GM12878 (cell line): ENCODE results near the gene BTK. TPM values are rescaled to one million over a fixed set of nuclear protein-coding genes. Genes with fewer than 3 reads are reported as not detected.

Source experiments
- ATAC-seq: fragments of 200-7000 bp; cut with Tn5 transposase; 3 replicates; pipeline ENCODE4 v1.9.1; 2020; ENCODE audit warnings: mild to moderate bottlenecking, moderate library complexity
- BruUV-seq: library from RNA; stranded (reverse); fragments of 400-500 nt; replicated peaks from 2 replicates; lab custom pipeline; 2021; lab: Mats Ljungman, UMichigan
- CTCF ChIA-PET: fragments of 300-600 bp; sonication (Branson Sonifier 250); formaldehyde crosslinking; extraction: SDS; loops from one replicate; lab custom pipeline; 2021; ENCODE audit warnings: inconsistent platforms; lab: Yijun Ruan, JAX
- POLR2A ChIA-PET: fragments of 350-600 bp; formaldehyde crosslinking; extraction: SDS; loops from one replicate; lab custom pipeline; 2021; ENCODE audit warnings: inconsistent platforms; lab: Charles Lee
- RAD21 ChIA-PET: fragments of 300-600 bp; sonication (Branson Sonifier 250); formaldehyde crosslinking; loops from one replicate; lab custom pipeline; 2023; ENCODE audit warnings: antibody characterized with exemption; ENCODE audit not compliant: unreplicated experiment; lab: Charles Lee
- SMC1A ChIA-PET: fragments of 300-600 bp; sonication (Branson Sonifier 250); formaldehyde crosslinking; loops from one replicate; lab custom pipeline; 2023; ENCODE audit not compliant: unreplicated experiment, uncharacterized antibody; lab: Charles Lee
- DNase-seq: peaks from one replicate; pipeline ENCODE4 v3.0.0-alpha.2; 2011; ENCODE audit warnings: low read depth, low spot score
- FAIRE-seq: peaks from 3 replicates; lab custom pipeline; 2011; peaks lifted over from hg19 to GRCh38; lab: Jason Lieb, UNC
- H2AFZ ChIP-seq: 2 replicates; pipeline ENCODE4 v1.6.0; 2011; ENCODE audit warnings: low read depth, low read length, control low read depth; ENCODE audit not compliant: control insufficient read depth
- H3K27ac ChIP-seq: 2 replicates; pipeline ENCODE4 v1.5.1; 2011; ENCODE audit warnings: control low read depth; ENCODE audit not compliant: control insufficient read depth, insufficient read depth
- H3K27me3 ChIP-seq, 2 experiments: replicated peaks in 1 of 2; 2 replicates each; pipeline versions ENCODE4 v1.6.0 to v1.6.1; 2011; ENCODE audit warnings: low read length in 1 of 2; ENCODE audit not compliant: control insufficient read depth in 2 of 2, insufficient read depth in 2 of 2
- H3K36me3 ChIP-seq, 2 experiments: 2 replicates each; pipeline ENCODE4 v1.5.1; 2011; ENCODE audit warnings: low read length in 1 of 2; ENCODE audit not compliant: control insufficient read depth in 2 of 2, insufficient read depth in 2 of 2
- H3K4me1 ChIP-seq: 2 replicates; pipeline ENCODE4 v1.6.1; 2011; ENCODE audit warnings: mild to moderate bottlenecking, low read length, moderate library complexity, mixed read lengths; ENCODE audit not compliant: control insufficient read depth, insufficient read depth
- H3K4me2 ChIP-seq: 2 replicates; pipeline ENCODE4 v1.6.0; 2011; ENCODE audit warnings: control low read depth; ENCODE audit not compliant: control insufficient read depth, insufficient read depth
- H3K4me3 ChIP-seq: fragments of 200-600 bp; sonication (generic); 2 replicates; pipeline ENCODE4 v1.5.1; 2016
- H3K79me2 ChIP-seq: 2 replicates; pipeline ENCODE4 v1.6.0; 2011; ENCODE audit warnings: low read length; ENCODE audit not compliant: control insufficient read depth, insufficient read depth
- H3K9ac ChIP-seq: 2 replicates; pipeline ENCODE4 v1.8.0; 2011; ENCODE audit warnings: low read length, control low read depth, mixed read lengths; ENCODE audit not compliant: control insufficient read depth, insufficient read depth
- H3K9me3 ChIP-seq: replicated peaks from 3 replicates; pipeline ENCODE4 v1.5.1; 2011; ENCODE audit warnings: mild to moderate bottlenecking, low read length; ENCODE audit not compliant: control insufficient read depth, insufficient read depth
- H4K20me1 ChIP-seq: 2 replicates; pipeline ENCODE4 v1.6.0; 2011; ENCODE audit not compliant: control insufficient read depth, insufficient read depth
- EP300 ChIP-seq, 2 experiments: fragments of 150-350 bp in 1 of 2; IDR thresholded peaks; 2 replicates each; pipeline ENCODE4 v1.6.1; 2011 to 2012; ENCODE audit warnings: low read depth in 2 of 2, low read length in 2 of 2, borderline replicate concordance in 1 of 2, improper control_type of control experiment in 1 of 2, inconsistent platforms in 1 of 2; ENCODE audit not compliant: control insufficient read depth in 1 of 2
- GABPA ChIP-seq: IDR thresholded peaks from 2 replicates; pipeline ENCODE4 v1.6.1; 2014; ENCODE audit warnings: antibody characterized with exemption, low read depth, mild to moderate bottlenecking, inconsistent platforms
- HCFC1 ChIP-seq: fragments of 150-350 bp; IDR thresholded peaks from 2 replicates; pipeline ENCODE4 v1.6.1; 2014; ENCODE audit warnings: low read length
- IKZF1 ChIP-seq: fragments of 450-650 bp; conservative IDR thresholded peaks from 2 replicates; pipeline ENCODE4 v1.6.1; 2017; ENCODE audit warnings: antibody characterized with exemption, mild to moderate bottlenecking
- NFYA ChIP-seq: IDR thresholded peaks from 2 replicates; pipeline ENCODE4 v1.6.1; 2011; ENCODE audit warnings: low read depth, mild to moderate bottlenecking, low read length, improper control_type of control experiment, borderline replicate concordance
- NR2C2 ChIP-seq: IDR thresholded peaks from 2 replicates; pipeline ENCODE4 v1.6.1; 2011; ENCODE audit warnings: borderline replicate concordance, low read depth; ENCODE audit not compliant: control insufficient read depth, insufficient read length
- PAX5 ChIP-seq: IDR thresholded peaks from 2 replicates; pipeline ENCODE4 v1.6.1; 2011; ENCODE audit warnings: low read depth, low read length, borderline replicate concordance
- PAX8 ChIP-seq: fragments of 450-650 bp; IDR thresholded peaks from 2 replicates; pipeline ENCODE4 v1.6.1; 2017; ENCODE audit warnings: mild to moderate bottlenecking, moderate library complexity
- RAD21 ChIP-seq: IDR thresholded peaks from 2 replicates; pipeline ENCODE4 v1.6.1; 2011; ENCODE audit warnings: mild to moderate bottlenecking, low read depth, low read length, moderate library complexity; ENCODE audit not compliant: insufficient read depth
- RBBP5 ChIP-seq: fragments of 200-600 bp; sonication (generic); conservative IDR thresholded peaks from 2 replicates; pipeline ENCODE4 v1.6.1; 2016
- SIX5 ChIP-seq: IDR thresholded peaks from 2 replicates; pipeline ENCODE4 v1.6.1; 2011; ENCODE audit warnings: mild to moderate bottlenecking, low read depth, low read length, moderate library complexity; ENCODE audit not compliant: severe bottlenecking
- SP1 ChIP-seq: IDR thresholded peaks from one replicate; pipeline ENCODE4 v1.6.1; 2011; ENCODE audit warnings: low read depth, low read length
- ZNF384 ChIP-seq: IDR thresholded peaks from 2 replicates; pipeline ENCODE4 v1.6.1; 2012; ENCODE audit warnings: low read depth, mild to moderate bottlenecking, low read length, improper control_type of control experiment, borderline replicate concordance
- ZNF622 ChIP-seq: fragments of 450-650 bp; IDR thresholded peaks from 2 replicates; pipeline ENCODE4 v1.6.1; 2017; ENCODE audit warnings: mild to moderate bottlenecking, inconsistent platforms
- ZNF687 ChIP-seq: fragments of 450-650 bp; IDR thresholded peaks from 2 replicates; pipeline ENCODE4 v1.6.1; 2017; ENCODE audit warnings: mild to moderate bottlenecking, moderate library complexity
- WGBS: methylation state at CpG from one replicate; pipeline ENCODE4 v1.1.6; 2016; ENCODE audit warnings: low lambda C conversion rate; ENCODE audit not compliant: insufficient replicate concordance, insufficient coverage; ENCODE audit errors: missing lambda C conversion rate; 5-methylcytosine and 5-hydroxymethylcytosine counted together
- in situ Hi-C: fragments of 300-500 bp; cut with MboI; formaldehyde crosslinking; loops from 9 replicates; pipeline ENCODE4 v1.14.3; 2018; ENCODE audit warnings: mixed read lengths
- intact Hi-C: fragments of 100-400 bp; cut with micrococcal nuclease; formaldehyde crosslinking; loops from one replicate; pipeline ENCODE4 v1.14.2; 2022; ENCODE audit not compliant: unreplicated experiment
- polyA plus RNA-seq, 11 experiments: library from polyadenylated mRNA; depleted of rRNA in 4 of 11; unstranded in 6 of 11; stranded (reverse) in 5 of 11; fragments of >200 nt; fragmentation: Nextera tagmentation in 4 of 11; fragmentation: Illumina TruSeq in 1 of 11; extraction: Ambion mirVana in 4 of 11; extraction: Trizol in 1 of 11; gene quantifications; 1 replicate in 1 of 11; 2 replicates in 10 of 11; pipeline versions ENCODE4 v1.2.1 to v1.2.3, GENCODE V29; 2011 to 2016; ENCODE audit warnings: inconsistent platforms in 2 of 11, missing spikeins in 2 of 11, low read depth in 1 of 11
- total RNA-seq, 4 experiments: library from RNA; depleted of rRNA in 3 of 4; stranded (reverse); fragments of >200 nt in 3 of 4; fragmentation: Illumina TruSeq in 1 of 4; extraction: Trizol in 1 of 4; gene quantifications; 2 replicates each; pipeline versions ENCODE4 v1.2.1 to v1.2.3, GENCODE V29; 2013 to 2021

BTK gene
- total and polyA plus RNA-seq, 10 of the 15 experiments (the other 5 are each of a cell fraction or from before 2014, with no cell fraction given): 24.0 to 154 (median 88.9) TPM

- FAIRE-seq: no peak
- Histone ChIP-seq H3K9ac (peak overlapping the region; percentile 37; the same call in 1 of the 2 replicates), H3K36me3 (peaks cover 0 to 4% of the 10 kb centered on the region in 2 experiments; a peak in 1 of 4 replicates), H3K4me1 (peaks cover 22% of the 10 kb centered on the region), H3K79me2 (peaks cover 19% of the 10 kb centered on the region), H3K4me3 (0 out of 2 replicates have a peak overlapping the region, but pooled peaks have one; percentile 2), H3K27ac (peak overlapping the region; percentile 10), H3K9me3 (no peaks in the 10 kb centered on the region), H2AFZ (peak overlapping the region; percentile 21; the same call in 1 of the 2 replicates), H4K20me1 (no peaks in the 10 kb centered on the region), H3K27me3 (no peaks in the 10 kb centered on the region), H3K4me2 (peak overlapping the region; percentile 57)
- no TSS peak for BruUV-seq
- in situ Hi-C loops (loop anchor here (5.0 kb wide), 2 partner anchors 177 to 382 kb away; no protein-coding TSS in a partner anchor), intact Hi-C loops (loop anchor here (1.0 to 5.0 kb wide), 4 partner anchors 182 to 384 kb away; partner anchors contain the start of gene ARMCX6)
- ATAC-seq: peak; percentile 76
- ChIA-PET CTCF (interaction anchor here (0.7 to 5.4 kb wide), 16 partner anchors 11 to 388 kb away, joined by 3 to 39 read pairs (median 4); partner anchors contain the start of gene RPL36A), SMC1A (interaction anchor here (0.7 to 1.6 kb wide), 9 partner anchors 9 to 343 kb away, joined by 3 to 5 read pairs (median 3); partner anchors contain the start of gene RPL36A), RAD21 (interaction anchor here (0.6 to 2.4 kb wide), 7 partner anchors 32 to 926 kb away, joined by 3 to 18 read pairs (median 3); no protein-coding TSS in a partner anchor), POLR2A (interaction anchor here (0.7 kb wide), 1 partner anchor 389 kb away, joined by 3 read pairs; no protein-coding TSS in a partner anchor)
- peak; percentile 68 for DNase-seq
- WGBS: 17% methylated on average over 12 of the region's 12 CpGs
- TF ChIP-seq NFYA (no peak), NR2C2 (no peak), SIX5 (no peak), EP300 (IDR thresholded peaks at IDR 0.05; ENCODE audit: borderline replicate concordance in 1 of 2, control insufficient read depth in 1 of 2, low read depth in 2 of 2, low read length in 2 of 2) (no peak), ZNF622 (no peak), ZNF384 (no peak), RAD21 (peak; percentile 84), HCFC1 (no peak), SP1 (no peak), PAX5 (no peak), ZNF687 (no peak), GABPA (no peak), RBBP5 (no peak), PAX8 (no peak), IKZF1 (0 out of 2 replicates have a peak, but pooled peaks have one; percentile 9)
Measured at GRCh38 chrX:101415180-101416145, 29.5 kb upstream of the BTK start.
